COLO668 (cell line): ENCODE data around the gene NOTCH1.
A peak's percentile ranks its signal among the peaks of the same experiment; 100 is the strongest.

Source experiments
- DNase-seq: peaks from one replicate; lab custom pipeline; 2025; ENCODE audit not compliant: unreplicated experiment; lab: John Stamatoyannopoulos, UW

Gene NOTCH1

GRCh38 chr9:136486131-136486530 is 59.7 kb downstream of the NOTCH1 start:
- DNase-seq = no peak

- peak; percentile 82 for DNase-seq
Measured at GRCh38 chr9:136485049-136486045, 60.5 kb downstream of the NOTCH1 start.

GRCh38 chr9:136484153-136485048 is 61.4 kb downstream of the NOTCH1 start:
- peak; percentile 69 for DNase-seq

- peak; percentile 95 for DNase-seq
Measured at GRCh38 chr9:136483589-136484152, 62.2 kb downstream of the NOTCH1 start.

GRCh38 chr9:136482793-136483588 is 62.9 kb downstream of the NOTCH1 start, which contains the start of gene SEC16A:
Gene SEC16A (minus strand): TSS chr9:136483040. CDS start chr9:136477615, 5,425 bp downstream.
- peak; percentile 99 for DNase-seq

- DNase-seq = peak; percentile 27
Measured at GRCh38 chr9:136482046-136482792, 63.6 kb downstream of the NOTCH1 start.

GRCh38 chr9:136481558-136481957 is 64.3 kb downstream of the NOTCH1 start:
- DNase-seq = no peak

- DNase-seq = no peak
Measured at GRCh38 chr9:136476369-136477150, 69.3 kb downstream of the NOTCH1 start.

- no peak for DNase-seq
Measured at GRCh38 chr9:136474974-136475865, 70.6 kb downstream of the NOTCH1 start.

- DNase-seq = no peak
Measured at GRCh38 chr9:136474021-136474640, 71.7 kb downstream of the NOTCH1 start.

- no peak for DNase-seq
Measured at GRCh38 chr9:136473354-136473721, 72.5 kb downstream of the NOTCH1 start.

GRCh38 chr9:136472640-136473353 is 73.1 kb downstream of the NOTCH1 start:
- no peak for DNase-seq

- DNase-seq = no peak
Measured at GRCh38 chr9:136471802-136472487, 73.9 kb downstream of the NOTCH1 start.

- DNase-seq = no peak
Measured at GRCh38 chr9:136470792-136471469, 74.9 kb downstream of the NOTCH1 start.

GRCh38 chr9:136470356-136470755 is 75.5 kb downstream of the NOTCH1 start:
- no peak for DNase-seq

- DNase-seq = no peak
Measured at GRCh38 chr9:136467766-136468165, 78.1 kb downstream of the NOTCH1 start.
